Mesodermal cell (in vitro differentiated cells): ENCODE measurements around the gene ITPK1.

Source experiments
- H3K27ac ChIP-seq: 2 replicates; pipeline ENCODE4 v1.7.0; 2013; ENCODE audit warnings: mild to moderate bottlenecking, low read depth, low read length, moderate library complexity; ENCODE audit not compliant: severe bottlenecking
- H3K36me3 ChIP-seq: 2 replicates; pipeline ENCODE4 v1.7.1; 2013; ENCODE audit warnings: mild to moderate bottlenecking, low read length, moderate library complexity; ENCODE audit not compliant: control insufficient read depth, insufficient read depth
- H3K4me1 ChIP-seq: one replicate; pipeline ENCODE4 v1.7.1; 2013; ENCODE audit warnings: mild to moderate bottlenecking, low read length; ENCODE audit not compliant: insufficient read depth, control insufficient read depth, poor library complexity, severe bottlenecking
- H3K4me3 ChIP-seq: 2 replicates; pipeline ENCODE4 v1.7.0; 2013; ENCODE audit warnings: low read length, control low read depth, mild to moderate bottlenecking; ENCODE audit not compliant: insufficient read depth, poor library complexity, severe bottlenecking; ENCODE audit errors: extremely low read depth
- H3K9me3 ChIP-seq: 2 replicates; pipeline ENCODE4 v1.7.1; 2013; ENCODE audit warnings: mild to moderate bottlenecking, low read length, moderate library complexity; ENCODE audit not compliant: control insufficient read depth
- WGBS, 2 experiments: methylation state at CpG; one replicate each; pipeline ENCODE4 v1.1.5; 2013; ENCODE audit warnings: missing lambda C conversion rate in 2 of 2; ENCODE audit not compliant: insufficient coverage in 2 of 2; 5-methylcytosine and 5-hydroxymethylcytosine counted together

The ITPK1 gene

GRCh38 chr14:92997343-92998061 is 118.2 kb downstream of the ITPK1 start:
- 90 to 91% methylated on average over 13 to 14 of the region's 14 CpGs for WGBS, 2 experiments
- H3K27ac ChIP-seq: no peak overlapping the region
- H3K4me3 ChIP-seq: no peak overlapping the region
- no peaks in the 10 kb centered on the region for H3K9me3 ChIP-seq
- peaks cover 9% of the 10 kb centered on the region for H3K4me1 ChIP-seq
- H3K36me3 ChIP-seq: no peaks in the 10 kb centered on the region

- WGBS, 2 experiments: 89 to 91% methylated on average over 7 to 9 of the region's 9 CpGs
- H3K4me3 ChIP-seq: no peak overlapping the region
- H3K27ac ChIP-seq: no peak overlapping the region
Measured at GRCh38 chr14:92995620-92996019, 120.1 kb downstream of the ITPK1 start.

DNA sequence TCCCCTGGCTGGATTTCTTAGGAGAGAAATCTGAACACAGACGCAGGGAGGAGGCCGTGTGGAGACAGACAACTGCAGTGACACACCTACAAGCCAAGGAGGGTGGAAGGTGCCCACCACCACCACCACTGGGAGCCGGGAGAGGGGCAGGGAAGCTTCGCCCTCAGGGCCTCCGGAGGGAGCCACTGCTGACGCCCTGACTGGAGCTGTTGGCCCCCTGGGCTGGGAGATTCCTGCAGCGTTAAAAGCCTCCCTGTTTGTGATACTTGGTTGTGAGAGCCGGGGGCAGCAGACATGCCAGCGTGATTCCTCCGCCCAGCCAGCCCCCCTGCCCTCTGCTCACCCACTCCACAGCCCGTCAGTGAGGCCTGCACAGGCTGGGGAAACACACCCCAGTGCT is 120.8 kb downstream of the ITPK1 start:
- H3K4me3 ChIP-seq: no peak overlapping the region
- no peak overlapping the region for H3K27ac ChIP-seq
- peaks cover 20% of the 10 kb centered on the region for H3K4me1 ChIP-seq
- H3K36me3 ChIP-seq: no peaks in the 10 kb centered on the region
- WGBS, 2 experiments: 80 to 91% methylated on average over 1 to 6 of the region's 11 CpGs
- H3K9me3 ChIP-seq: no peaks in the 10 kb centered on the region

More at GRCh38 chr14:92995620-92996019, 120.1 kb downstream of the ITPK1 start:
- Histone ChIP-seq H3K36me3 (no peaks in the 10 kb centered on the region), H3K4me1 (peaks cover 20% of the 10 kb centered on the region), H3K9me3 (no peaks in the 10 kb centered on the region)

GRCh38 chr14:92994131-92994676 is 121.5 kb downstream of the ITPK1 start:
- 100% methylated on average over 2 to 5 of the region's 12 CpGs for WGBS, 2 experiments
- H3K4me1 ChIP-seq: peaks cover 20% of the 10 kb centered on the region
- H3K4me3 ChIP-seq: no peak overlapping the region
- H3K9me3 ChIP-seq: no peaks in the 10 kb centered on the region
- H3K36me3 ChIP-seq: no peaks in the 10 kb centered on the region
- no peak overlapping the region for H3K27ac ChIP-seq

DNA sequence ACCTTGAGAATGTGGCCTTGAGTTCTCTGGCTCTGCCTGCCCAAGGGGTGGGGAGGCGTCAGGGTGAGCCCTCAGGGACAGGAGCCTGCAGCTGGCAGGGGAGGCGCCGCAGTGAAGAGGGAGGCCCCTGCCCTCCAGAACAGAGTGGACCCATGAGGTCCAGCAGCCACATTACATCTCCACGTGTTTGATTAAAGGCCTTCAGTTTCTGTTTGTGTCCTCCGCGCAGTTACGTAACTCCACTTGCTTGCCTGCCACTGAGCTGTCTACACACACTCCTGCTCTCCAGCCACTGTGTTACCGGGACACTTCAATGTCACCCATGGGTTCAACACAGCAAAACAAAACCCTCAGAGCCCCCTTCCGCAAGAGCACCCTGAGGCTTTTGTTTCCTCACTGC is 122.4 kb downstream of the ITPK1 start:
- 99 to 100% methylated on average over 8 of the region's 9 CpGs for WGBS, 2 experiments
- Histone ChIP-seq H3K4me1 (peaks cover 20% of the 10 kb centered on the region), H3K27ac (no peak overlapping the region), H3K4me3 (no peak overlapping the region), H3K9me3 (no peaks in the 10 kb centered on the region), H3K36me3 (no peaks in the 10 kb centered on the region)

GRCh38 chr14:92991536-92991935 is 124.2 kb downstream of the ITPK1 start:
- Histone ChIP-seq H3K36me3 (no peaks in the 10 kb centered on the region), H3K4me3 (no peak overlapping the region), H3K9me3 (no peaks in the 10 kb centered on the region), H3K27ac (peak overlapping the region; percentile 84), H3K4me1 (peaks cover 20% of the 10 kb centered on the region)
- WGBS, 2 experiments: 96 to 98% methylated on average over 7 to 8 of the region's 8 CpGs

GRCh38 chr14:92990456-92991430 is 125.0 kb downstream of the ITPK1 start:
- 76 to 81% methylated on average over 17 to 20 of the region's 22 CpGs for whole genome bisulfite sequencing, 2 experiments
- no peaks in the 10 kb centered on the region for H3K9me3 ChIP-seq
- no peaks in the 10 kb centered on the region for H3K36me3 ChIP-seq
- peaks cover 20% of the 10 kb centered on the region for H3K4me1 ChIP-seq
- H3K4me3 ChIP-seq: no peak overlapping the region
- peak overlapping the region; percentile 84 for H3K27ac ChIP-seq

- H3K4me3 ChIP-seq: no peak overlapping the region
- WGBS, 2 experiments: 89 to 90% methylated on average over 9 to 11 of the region's 14 CpGs
- H3K9me3 ChIP-seq: no peaks in the 10 kb centered on the region
- no peaks in the 10 kb centered on the region for H3K36me3 ChIP-seq
- no peak overlapping the region for H3K27ac ChIP-seq
- peaks cover 11% of the 10 kb centered on the region for H3K4me1 ChIP-seq
Measured at GRCh38 chr14:92988786-92989755, 126.7 kb downstream of the ITPK1 start.

- Histone ChIP-seq H3K4me3 (no peak overlapping the region), H3K27ac (no peak overlapping the region), H3K4me1 (peaks cover 11% of the 10 kb centered on the region), H3K36me3 (no peaks in the 10 kb centered on the region), H3K9me3 (no peaks in the 10 kb centered on the region)
- WGBS, 2 experiments: 91 to 92% methylated on average over 20 to 22 of the region's 25 CpGs
Measured at GRCh38 chr14:92987713-92988510, 127.8 kb downstream of the ITPK1 start.
